Measurements from ENCODE around the gene VPS36.

GRCh38 chr13:52395704-52396103, 54.7 kb downstream of the VPS36 start:
- TF ChIP-seq MAX (IDR thresholded peaks at IDR 0.05) (no peak), GABPA (IDR thresholded peaks at IDR 0.05 in 1 of 2, conservative IDR thresholded peaks at IDR 0.05 in 1 of 2) (no peak), EGR1 (IDR thresholded peaks at IDR 0.05; ENCODE audit: low read depth in 2 of 2) (no peak), CTCF (IDR thresholded peaks at IDR 0.05; ENCODE audit: low read depth, low read length, missing input control) (no peak), ZBTB33 (IDR thresholded peaks at IDR 0.05) (no peak), RAD21 (IDR thresholded peaks at IDR 0.05) (no peak), TAF1 (conservative IDR thresholded peaks at IDR 0.05) (no peak), SP1 (IDR thresholded peaks at IDR 0.05) (no peak)
